ENCODE measurements around the gene HLA-C. TPM values are rescaled to one million over a fixed set of nuclear protein-coding genes. Genes with fewer than 3 reads are reported as not detected.

Gene HLA-C
- total and polyA plus RNA-seq, 2 donors (not counting 3 experiments of a cell fraction or from before 2014, with no cell fraction given) = 109 to 287 TPM

DNA sequence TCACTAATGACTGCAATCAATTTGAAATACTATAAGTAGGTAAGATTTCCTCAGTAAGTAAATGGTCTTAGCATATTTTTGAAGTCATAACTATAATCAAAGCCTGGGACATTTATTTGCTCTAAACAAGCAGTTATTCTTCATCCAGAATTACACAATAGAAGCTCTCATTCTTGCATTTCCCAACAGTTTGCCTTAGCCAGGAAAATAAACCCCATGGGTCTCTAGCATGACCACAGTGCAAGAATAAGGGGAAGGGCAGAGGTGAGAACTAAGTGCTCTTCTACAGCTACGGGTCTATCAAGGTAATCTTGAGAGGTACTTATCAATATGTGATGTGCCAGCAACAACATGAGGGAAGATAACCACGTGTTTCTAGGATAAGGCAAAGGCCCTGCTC lies 14.1 kb upstream of the HLA-C start:
- no peak overlapping the region for H3K9ac ChIP-seq (replicated peaks; ENCODE audit: extremely low read depth, insufficient read depth, low read length)
- no peak overlapping the region for H3K4me2 ChIP-seq (ENCODE audit: insufficient read depth, low read length)
- no peak for TF ChIP-seq FOS (IDR thresholded peaks at IDR 0.05; ENCODE audit: borderline replicate concordance, insufficient read depth, low read length)
- TF ChIP-seq MYC (IDR thresholded peaks at IDR 0.05; ENCODE audit: low read depth, low read length) = no peak
- no peak for TF ChIP-seq EZH2 (IDR thresholded peaks at IDR 0.05; ENCODE audit: borderline replicate concordance, low read depth, low read length, severe bottlenecking)
- TF ChIP-seq, protein P1, sequence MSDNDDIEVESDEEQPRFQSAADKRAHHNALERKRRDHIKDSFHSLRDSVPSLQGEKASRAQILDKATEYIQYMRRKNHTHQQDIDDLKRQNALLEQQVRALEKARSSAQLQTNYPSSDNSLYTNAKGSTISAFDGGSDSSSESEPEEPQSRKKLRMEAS (IDR thresholded peaks at IDR 0.05; ENCODE audit: insufficient read depth, insufficient read length) = no peak
- no peaks in the 10 kb centered on the region for H3K9me1 ChIP-seq (replicated peaks; ENCODE audit: control insufficient read depth, extremely low read depth, insufficient read depth, low read length)
- no peaks in the 10 kb centered on the region for H4K20me1 ChIP-seq (replicated peaks; ENCODE audit: control insufficient read depth, extremely low read depth, insufficient read depth, low read length)
- H3K27me3 ChIP-seq (ENCODE audit: control insufficient read depth in 2 of 2, insufficient read depth in 2 of 2, low read length in 2 of 2) = peaks cover 0 to 18% of the 10 kb centered on the region in 2 experiments
- no TSS peak for BruUV-seq (replicated peaks)
- no peak for DNase-seq (ENCODE audit: low read depth, low spot score)
- H3K4me1 ChIP-seq (ENCODE audit: control insufficient read depth, extremely low read depth, insufficient read depth, low read length) = no peaks in the 10 kb centered on the region
- no peak overlapping the region for H3K4me3 ChIP-seq (replicated peaks in 1 of 3; ENCODE audit: insufficient read depth in 1 of 3, low read depth in 1 of 3, low read length in 3 of 3)
- ChIA-PET POLR2A (interaction anchor here (0.5 kb wide), 1 partner anchor 72 kb away, joined by 3 read pairs; no protein-coding TSS in a partner anchor), CTCF (interaction anchor here (1.2 to 1.9 kb wide), 2 partner anchors 9 to 81 kb away, joined by 4 to 7 read pairs; no protein-coding TSS in a partner anchor)
- no peaks in the 10 kb centered on the region for H3K79me2 ChIP-seq (ENCODE audit: control insufficient read depth, insufficient read depth, low read length)
- no peaks in the 10 kb centered on the region for H3K36me3 ChIP-seq (ENCODE audit: control insufficient read depth in 2 of 2, extremely low read depth in 1 of 2, insufficient read depth in 2 of 2, low read length in 2 of 2)
- H3K27ac ChIP-seq (ENCODE audit: insufficient read depth, low read depth, low read length) = no peak overlapping the region
- intact Hi-C loops (cut with micrococcal nuclease) = no loop called here
- FAIRE-seq = no peak
- dilution Hi-C loops (cut with MboI; ENCODE audit: extremely low pct_ligation_motif_present, low sequenced_read_pairs) = no loop called here
- H3K9me3 ChIP-seq (replicated peaks; ENCODE audit: control insufficient read depth, insufficient read depth, low read length) = no peaks in the 10 kb centered on the region
- no peak overlapping the region for H2AFZ ChIP-seq (ENCODE audit: low read depth, low read length)

DNA sequence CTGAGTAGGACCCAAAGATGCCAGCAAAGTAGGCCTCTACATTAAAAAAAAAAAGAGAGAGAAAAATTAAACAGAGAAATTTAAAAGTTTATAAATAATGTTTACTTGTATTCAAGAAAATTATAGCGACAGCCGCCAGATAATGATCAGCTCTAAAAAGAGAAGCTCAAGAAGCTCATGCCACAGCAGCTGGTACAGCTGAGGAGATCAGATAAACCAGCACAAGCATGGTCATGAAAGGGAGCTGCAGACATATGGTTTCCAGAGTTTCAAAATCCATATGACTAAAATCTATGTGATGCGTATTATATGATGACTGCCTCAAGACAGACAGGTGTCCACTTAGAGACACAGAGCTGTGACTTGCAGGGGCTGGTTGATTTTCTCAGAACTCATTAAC lies 13.6 kb upstream of the HLA-C start:
- DNase-seq (ENCODE audit: low read depth, low spot score) (no peak), FAIRE-seq (no peak)
- no peak overlapping the region for H3K4me2 ChIP-seq (ENCODE audit: insufficient read depth, low read length)
- no peaks in the 10 kb centered on the region for H3K4me1 ChIP-seq (ENCODE audit: control insufficient read depth, extremely low read depth, insufficient read depth, low read length)
- ChIA-PET POLR2A (no interaction called here), CTCF (interaction anchor here (1.2 to 1.9 kb wide), 2 partner anchors 9 to 81 kb away, joined by 4 to 7 read pairs; no protein-coding TSS in a partner anchor)
- intact Hi-C loops (cut with micrococcal nuclease) = no loop called here
- no peaks in the 10 kb centered on the region for H3K36me3 ChIP-seq (ENCODE audit: control insufficient read depth in 2 of 2, extremely low read depth in 1 of 2, insufficient read depth in 2 of 2, low read length in 2 of 2)
- TF ChIP-seq JUN (IDR thresholded peaks at IDR 0.05; ENCODE audit: borderline replicate concordance, insufficient read depth, insufficient read length, low read depth) = no peak
- TF ChIP-seq GATA2 (IDR thresholded peaks at IDR 0.05; ENCODE audit: insufficient read depth, insufficient read length, low read depth, low read length) = no peak
- no peak for TF ChIP-seq POLR2A (IDR thresholded peaks at IDR 0.05; ENCODE audit: low read depth, low read length)
- TF ChIP-seq, protein P2, sequence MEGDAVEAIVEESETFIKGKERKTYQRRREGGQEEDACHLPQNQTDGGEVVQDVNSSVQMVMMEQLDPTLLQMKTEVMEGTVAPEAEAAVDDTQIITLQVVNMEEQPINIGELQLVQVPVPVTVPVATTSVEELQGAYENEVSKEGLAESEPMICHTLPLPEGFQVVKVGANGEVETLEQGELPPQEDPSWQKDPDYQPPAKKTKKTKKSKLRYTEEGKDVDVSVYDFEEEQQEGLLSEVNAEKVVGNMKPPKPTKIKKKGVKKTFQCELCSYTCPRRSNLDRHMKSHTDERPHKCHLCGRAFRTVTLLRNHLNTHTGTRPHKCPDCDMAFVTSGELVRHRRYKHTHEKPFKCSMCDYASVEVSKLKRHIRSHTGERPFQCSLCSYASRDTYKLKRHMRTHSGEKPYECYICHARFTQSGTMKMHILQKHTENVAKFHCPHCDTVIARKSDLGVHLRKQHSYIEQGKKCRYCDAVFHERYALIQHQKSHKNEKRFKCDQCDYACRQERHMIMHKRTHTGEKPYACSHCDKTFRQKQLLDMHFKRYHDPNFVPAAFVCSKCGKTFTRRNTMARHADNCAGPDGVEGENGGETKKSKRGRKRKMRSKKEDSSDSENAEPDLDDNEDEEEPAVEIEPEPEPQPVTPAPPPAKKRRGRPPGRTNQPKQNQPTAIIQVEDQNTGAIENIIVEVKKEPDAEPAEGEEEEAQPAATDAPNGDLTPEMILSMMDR (IDR thresholded peaks at IDR 0.05; ENCODE audit: extremely low read depth in 1 of 2, insufficient read depth in 1 of 2, low read depth in 1 of 2, low read length in 2 of 2) = no peak
- TF ChIP-seq POLR2AphosphoS5 (IDR thresholded peaks at IDR 0.05; ENCODE audit: insufficient read depth, low read depth, low read length) = no peak
- no peak for TF ChIP-seq EZH2 (IDR thresholded peaks at IDR 0.05; ENCODE audit: borderline replicate concordance, low read depth, low read length, severe bottlenecking)
- TF ChIP-seq, protein P1 (IDR thresholded peaks at IDR 0.05; ENCODE audit: insufficient read depth, insufficient read length) = no peak
- TF ChIP-seq FOS (IDR thresholded peaks at IDR 0.05; ENCODE audit: borderline replicate concordance, insufficient read depth, low read length) = no peak
- TF ChIP-seq MYC (IDR thresholded peaks at IDR 0.05; ENCODE audit: low read depth, low read length) = no peak
- H4K20me1 ChIP-seq (replicated peaks; ENCODE audit: control insufficient read depth, extremely low read depth, insufficient read depth, low read length) = no peaks in the 10 kb centered on the region
- no peaks in the 10 kb centered on the region for H3K9me3 ChIP-seq (replicated peaks; ENCODE audit: control insufficient read depth, insufficient read depth, low read length)
- no TSS peak for BruUV-seq (replicated peaks)
- dilution Hi-C loops (cut with MboI; ENCODE audit: extremely low pct_ligation_motif_present, low sequenced_read_pairs) = no loop called here
- H3K4me3 ChIP-seq (replicated peaks in 1 of 3; ENCODE audit: insufficient read depth in 1 of 3, low read depth in 1 of 3, low read length in 3 of 3) = no peak overlapping the region
- H3K27ac ChIP-seq (ENCODE audit: insufficient read depth, low read depth, low read length) = no peak overlapping the region
- H3K27me3 ChIP-seq (ENCODE audit: control insufficient read depth in 2 of 2, insufficient read depth in 2 of 2, low read length in 2 of 2) = peaks cover 0 to 18% of the 10 kb centered on the region in 2 experiments
- H3K9me1 ChIP-seq (replicated peaks; ENCODE audit: control insufficient read depth, extremely low read depth, insufficient read depth, low read length) = no peaks in the 10 kb centered on the region
- H3K9ac ChIP-seq (replicated peaks; ENCODE audit: extremely low read depth, insufficient read depth, low read length) = no peak overlapping the region
- no peaks in the 10 kb centered on the region for H3K79me2 ChIP-seq (ENCODE audit: control insufficient read depth, insufficient read depth, low read length)
- no peak overlapping the region for H2AFZ ChIP-seq (ENCODE audit: low read depth, low read length)

Data from endothelial cell of umbilical vein (primary cell).